MM.1S (cell line): ENCODE results near the gene CCL21.

Experiments used
- EZH2 ChIP-seq: fragments of 300-600 bp; sonication (generic); optimal IDR thresholded peaks from 2 replicates; pipeline ENCODE3; 2017; ENCODE audit warnings: low read depth, mild to moderate bottlenecking, antibody characterized with exemption, low read length, mixed read lengths
- EZH2phosphoT487 ChIP-seq: fragments of 300-600 bp; sonication (generic); IDR thresholded peaks from 2 replicates; pipeline ENCODE4 v1.6.1; 2018; ENCODE audit warnings: antibody characterized with exemption, low read length
- TF ChIP-seq, protein P1 (sequence below): fragments of 300-600 bp; sonication (generic); IDR thresholded peaks from 2 replicates; pipeline ENCODE4 v1.5.1; 2016; ENCODE audit warnings: antibody characterized with exemption, low read length, mixed read lengths

DNA sequence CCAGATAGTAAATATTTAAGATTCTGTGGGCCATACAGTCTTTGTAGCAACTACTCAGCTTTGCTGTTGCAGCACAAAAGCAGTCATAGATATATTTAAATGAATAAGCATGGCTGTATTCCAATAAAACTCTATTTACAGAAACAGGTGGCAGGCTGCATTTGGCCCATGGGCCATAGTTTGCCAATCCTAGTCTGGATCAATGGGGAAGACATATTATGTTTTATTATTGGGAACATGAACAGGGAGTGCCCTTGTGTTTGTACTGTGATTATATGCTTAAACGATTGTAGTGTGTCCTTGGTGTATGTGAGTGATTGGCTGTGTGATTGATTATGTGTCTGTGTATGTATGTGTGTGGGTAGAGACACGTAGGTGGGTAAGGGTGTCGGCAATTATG is 35.5 kb downstream of the CCL21 start:
- TF ChIP-seq, protein P1, sequence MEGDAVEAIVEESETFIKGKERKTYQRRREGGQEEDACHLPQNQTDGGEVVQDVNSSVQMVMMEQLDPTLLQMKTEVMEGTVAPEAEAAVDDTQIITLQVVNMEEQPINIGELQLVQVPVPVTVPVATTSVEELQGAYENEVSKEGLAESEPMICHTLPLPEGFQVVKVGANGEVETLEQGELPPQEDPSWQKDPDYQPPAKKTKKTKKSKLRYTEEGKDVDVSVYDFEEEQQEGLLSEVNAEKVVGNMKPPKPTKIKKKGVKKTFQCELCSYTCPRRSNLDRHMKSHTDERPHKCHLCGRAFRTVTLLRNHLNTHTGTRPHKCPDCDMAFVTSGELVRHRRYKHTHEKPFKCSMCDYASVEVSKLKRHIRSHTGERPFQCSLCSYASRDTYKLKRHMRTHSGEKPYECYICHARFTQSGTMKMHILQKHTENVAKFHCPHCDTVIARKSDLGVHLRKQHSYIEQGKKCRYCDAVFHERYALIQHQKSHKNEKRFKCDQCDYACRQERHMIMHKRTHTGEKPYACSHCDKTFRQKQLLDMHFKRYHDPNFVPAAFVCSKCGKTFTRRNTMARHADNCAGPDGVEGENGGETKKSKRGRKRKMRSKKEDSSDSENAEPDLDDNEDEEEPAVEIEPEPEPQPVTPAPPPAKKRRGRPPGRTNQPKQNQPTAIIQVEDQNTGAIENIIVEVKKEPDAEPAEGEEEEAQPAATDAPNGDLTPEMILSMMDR, result no peak
- TF ChIP-seq EZH2 (no peak), EZH2phosphoT487 (no peak)
